ENCODE measurements around the gene COX4I1. TPM values are rescaled to one million over a fixed set of nuclear protein-coding genes. Genes with fewer than 3 reads are reported as not detected.

COX4I1 gene
- total RNA-seq, 2 donors from 2014 or later = 345 to 562 TPM

- Histone ChIP-seq H3K36me3 (no peaks in the 10 kb centered on the region), H3K4me3 (no peak overlapping the region), H3K27ac (no peak overlapping the region), H3K9me3 (no peaks in the 10 kb centered on the region), H3K4me1 (replicated peaks) (no peaks in the 10 kb centered on the region), H3K27me3 (replicated peaks; ENCODE audit: insufficient read depth) (peaks cover 5% of the 10 kb centered on the region)
- no peak for TF ChIP-seq POLR2A (IDR thresholded peaks at IDR 0.05)
- TF ChIP-seq POLR2AphosphoS5 (IDR thresholded peaks at IDR 0.05) = peak; percentile 21
- peak; percentile 91 to 97 (median 97) for TF ChIP-seq CTCF (IDR thresholded peaks at IDR 0.05)
- DNase-seq (ENCODE audit: low spot score) = peak; percentile 55
- intact Hi-C loops (cut with DNase I) = loop anchor here (2.0 to 10.0 kb wide), 4 partner anchors 163 to 697 kb away; no protein-coding TSS in a partner anchor
- WGBS = 11% methylated on average over 27 of the region's 27 CpGs
Observed at GRCh38 chr16:85821390-85822135, 22.1 kb downstream of the COX4I1 start.

DNA sequence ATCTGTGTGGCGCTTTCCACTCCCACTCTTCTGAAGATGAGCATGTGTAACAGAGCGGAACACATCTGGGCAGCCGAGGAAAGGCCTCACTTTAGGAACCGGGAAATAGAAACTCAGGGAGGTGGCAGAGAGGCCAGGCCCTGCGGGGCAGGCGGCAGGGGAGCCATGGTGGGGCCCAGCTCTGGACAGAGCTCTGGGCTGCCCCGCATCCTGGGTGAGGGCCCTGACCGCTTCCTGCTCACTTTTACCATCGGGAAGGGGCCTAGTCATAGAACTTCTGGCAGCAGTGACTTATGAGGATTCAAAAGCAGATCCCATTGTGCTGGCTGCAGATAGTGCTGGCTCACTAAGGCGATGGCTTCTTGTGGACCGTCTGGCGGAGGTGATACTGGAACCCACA is 22.6 kb downstream of the COX4I1 start:
- H3K27me3 ChIP-seq (replicated peaks; ENCODE audit: insufficient read depth) = peaks cover 5% of the 10 kb centered on the region
- TF ChIP-seq POLR2A (IDR thresholded peaks at IDR 0.05) (no peak), CTCF (IDR thresholded peaks at IDR 0.05) (no peak), POLR2AphosphoS5 (IDR thresholded peaks at IDR 0.05) (no peak)
- no peaks in the 10 kb centered on the region for H3K4me1 ChIP-seq (replicated peaks)
- no peak overlapping the region for H3K27ac ChIP-seq
- no peak for DNase-seq (ENCODE audit: low spot score)
- no peak overlapping the region for H3K4me3 ChIP-seq
- WGBS = 86% methylated on average over 12 of the region's 12 CpGs
- no peaks in the 10 kb centered on the region for H3K9me3 ChIP-seq
- H3K36me3 ChIP-seq = no peaks in the 10 kb centered on the region
- intact Hi-C loops (cut with DNase I) = loop anchor here (5.0 to 10.0 kb wide), 2 partner anchors 163 to 250 kb away; no protein-coding TSS in a partner anchor

DNA sequence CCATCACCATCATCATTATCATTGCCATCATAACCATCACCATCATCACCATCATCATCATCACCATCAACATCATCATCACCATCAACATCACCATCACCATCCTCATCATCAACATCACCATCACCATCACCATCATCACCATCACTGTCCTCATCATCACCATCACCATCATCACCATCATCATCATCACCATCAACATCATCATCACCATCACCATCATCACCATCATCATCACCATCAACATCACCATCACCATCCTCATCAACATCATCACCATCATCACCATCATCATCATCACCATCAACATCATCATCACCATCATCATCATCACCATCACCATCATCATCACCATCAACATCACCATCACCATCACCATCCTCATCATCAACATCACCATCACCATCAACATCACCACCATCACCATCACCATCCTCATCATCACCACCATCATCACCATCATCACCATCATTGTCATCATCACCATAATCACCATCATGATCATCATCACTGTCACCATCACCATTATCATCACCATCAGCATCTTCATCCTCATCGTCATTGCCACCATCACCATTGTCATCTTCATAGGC is 23.9 kb downstream of the COX4I1 start:
- H3K36me3 ChIP-seq = no peaks in the 10 kb centered on the region
- no peak for DNase-seq (ENCODE audit: low spot score)
- TF ChIP-seq CTCF (IDR thresholded peaks at IDR 0.05) = no peak
- no peak for TF ChIP-seq POLR2AphosphoS5 (IDR thresholded peaks at IDR 0.05)
- no peak for TF ChIP-seq POLR2A (IDR thresholded peaks at IDR 0.05)
- intact Hi-C loops (cut with DNase I) = loop anchor here (5.0 to 10.0 kb wide), 2 partner anchors 161 to 249 kb away; no protein-coding TSS in a partner anchor
- no peaks in the 10 kb centered on the region for H3K9me3 ChIP-seq
- no peaks in the 10 kb centered on the region for H3K4me1 ChIP-seq (replicated peaks)
- no peak overlapping the region for H3K27ac ChIP-seq
- 95% methylated on average over 1 of the region's 1 CpG for WGBS
- peaks cover 5% of the 10 kb centered on the region for H3K27me3 ChIP-seq (replicated peaks; ENCODE audit: insufficient read depth)
- no peak overlapping the region for H3K4me3 ChIP-seq

DNA sequence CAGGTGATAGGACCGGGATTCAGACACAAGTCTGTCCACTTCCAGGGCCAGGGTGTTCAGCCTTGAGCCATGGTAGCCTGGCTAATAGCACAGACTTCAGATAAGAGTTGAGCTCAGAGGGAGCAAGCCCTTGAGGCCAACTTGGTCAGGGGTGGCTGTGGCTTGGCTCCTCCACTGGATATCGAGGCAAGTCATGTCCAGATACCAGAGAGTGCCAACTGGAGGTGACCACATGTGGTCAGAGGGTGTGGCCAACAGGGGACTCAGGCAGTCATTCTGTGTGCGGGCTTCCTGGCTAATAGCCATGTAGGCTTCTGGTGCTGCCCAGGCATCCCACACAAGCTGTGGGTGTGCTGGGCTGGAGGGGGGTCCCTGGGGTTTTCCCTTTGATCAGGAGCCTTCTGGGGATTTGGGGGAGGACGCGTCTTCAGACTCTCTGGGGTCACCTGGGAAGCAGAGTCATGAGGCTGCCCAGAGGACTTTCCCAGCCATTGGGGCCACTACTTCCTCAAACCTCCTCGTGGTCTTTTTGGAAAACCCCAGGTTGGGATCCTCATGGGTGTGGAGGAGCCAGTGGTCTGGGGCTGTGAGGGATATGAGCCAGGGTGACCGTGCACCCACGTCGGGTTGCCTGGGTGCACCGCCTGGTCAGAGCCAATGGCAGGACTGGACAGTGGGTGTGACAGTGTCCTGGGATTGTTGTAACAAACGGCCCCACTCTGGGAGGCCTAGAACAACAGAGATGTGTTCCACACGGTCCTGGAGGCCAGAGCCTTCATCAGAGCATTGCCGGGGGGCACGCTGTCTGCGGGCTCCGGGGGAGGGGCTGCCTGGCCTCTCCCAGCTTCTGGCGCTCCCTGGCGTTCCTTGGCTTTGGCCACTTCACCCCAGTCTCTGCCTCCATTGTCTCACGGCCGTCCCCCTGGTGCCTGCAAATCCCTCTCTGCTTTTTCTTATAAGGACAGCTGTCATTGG is 25.0 kb downstream of the COX4I1 start:
- intact Hi-C loops (cut with DNase I) = loop anchor here (5.0 to 10.0 kb wide), 2 partner anchors 160 to 248 kb away; no protein-coding TSS in a partner anchor
- WGBS = 84% methylated on average over 20 of the region's 20 CpGs

More for the DNA sequence above, 25.0 kb downstream of the COX4I1 start:
- no peaks in the 10 kb centered on the region for H3K9me3 ChIP-seq
- no peak overlapping the region for H3K4me3 ChIP-seq
- no peak for DNase-seq (ENCODE audit: low spot score)
- peaks cover 5% of the 10 kb centered on the region for H3K27me3 ChIP-seq (replicated peaks; ENCODE audit: insufficient read depth)
- TF ChIP-seq CTCF (IDR thresholded peaks at IDR 0.05) (no peak), POLR2A (IDR thresholded peaks at IDR 0.05) (no peak), POLR2AphosphoS5 (IDR thresholded peaks at IDR 0.05) (no peak)
- no peak overlapping the region for H3K27ac ChIP-seq
- no peaks in the 10 kb centered on the region for H3K4me1 ChIP-seq (replicated peaks)
- no peaks in the 10 kb centered on the region for H3K36me3 ChIP-seq
